ENCODE measurements around the gene TMEM117.

DNA sequence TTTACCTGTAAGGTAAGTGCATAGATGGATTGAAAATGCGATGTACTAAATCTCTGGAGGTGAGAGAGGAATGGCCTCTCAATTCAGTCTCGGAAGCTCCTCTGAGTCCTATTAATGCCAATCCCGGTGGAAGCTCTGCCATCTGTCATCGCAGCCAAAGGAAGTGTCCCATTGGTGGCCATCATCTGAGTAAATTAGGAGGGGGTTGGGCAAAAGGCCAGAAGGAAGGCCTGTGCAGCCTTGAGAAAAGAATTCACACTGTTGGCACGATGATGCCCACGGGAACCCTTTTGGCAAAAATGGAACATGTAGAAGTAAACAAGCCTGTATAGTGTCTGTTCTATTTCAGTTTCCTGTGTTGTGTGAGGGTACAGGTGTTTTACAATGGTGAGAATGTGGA is 545.5 kb downstream of the TMEM117 start:
- no peak for TF ChIP-seq CTCF (optimal IDR thresholded peaks at IDR 0.05 in 1 of 3, IDR thresholded peaks at IDR 0.05 in 1 of 3, conservative IDR thresholded peaks at IDR 0.05 in 1 of 3; ENCODE audit: extremely low read depth in 1 of 3, insufficient read depth in 2 of 3, low read length in 3 of 3)
- no peak for TF ChIP-seq EZH2 (IDR thresholded peaks at IDR 0.05; ENCODE audit: low read length)

Measured in keratinocyte (primary cell).